HEK293 (cell line): ENCODE results near the gene RBMS1.

Experiments used
- CTCF ChIP-seq: fragments of 450-650 bp; formaldehyde crosslinking; IDR thresholded peaks from 2 replicates; pipeline ENCODE4 v1.5.1; 2016; ENCODE audit warnings: missing biosample characterization, missing genetic modification characterization
- ZNF114 ChIP-seq: fragments of 450-650 bp; formaldehyde crosslinking; IDR thresholded peaks from 2 replicates; pipeline ENCODE4 v1.5.0; 2017; ENCODE audit warnings: missing biosample characterization, missing genetic modification characterization
- ZNF133 ChIP-seq: fragments of 450-650 bp; formaldehyde crosslinking; IDR thresholded peaks from 2 replicates; pipeline ENCODE4 v1.5.1; 2016; ENCODE audit warnings: missing biosample characterization, missing genetic modification characterization
- ZNF174 ChIP-seq: fragments of 450-650 bp; formaldehyde crosslinking; IDR thresholded peaks from 2 replicates; pipeline ENCODE4 v1.5.0; 2017; ENCODE audit warnings: missing biosample characterization, mild to moderate bottlenecking, missing genetic modification characterization
- ZSCAN30 ChIP-seq: fragments of 450-650 bp; IDR thresholded peaks from 2 replicates; pipeline ENCODE4 v1.5.1; 2018; ENCODE audit warnings: missing biosample characterization, mild to moderate bottlenecking, missing genetic modification characterization, moderate library complexity

- TF ChIP-seq CTCF (no peak), ZNF174 (no peak), ZSCAN30 (tag by site-specific recombination) (no peak), ZNF133 (tag by site-specific recombination) (no peak), ZNF114 (tag by site-specific recombination) (no peak)
Measured at GRCh38 chr2:160308476-160308875, 185.1 kb downstream of the RBMS1 start.
